ENCODE data around the gene SIGLEC7.

SIGLEC7 gene

DNA sequence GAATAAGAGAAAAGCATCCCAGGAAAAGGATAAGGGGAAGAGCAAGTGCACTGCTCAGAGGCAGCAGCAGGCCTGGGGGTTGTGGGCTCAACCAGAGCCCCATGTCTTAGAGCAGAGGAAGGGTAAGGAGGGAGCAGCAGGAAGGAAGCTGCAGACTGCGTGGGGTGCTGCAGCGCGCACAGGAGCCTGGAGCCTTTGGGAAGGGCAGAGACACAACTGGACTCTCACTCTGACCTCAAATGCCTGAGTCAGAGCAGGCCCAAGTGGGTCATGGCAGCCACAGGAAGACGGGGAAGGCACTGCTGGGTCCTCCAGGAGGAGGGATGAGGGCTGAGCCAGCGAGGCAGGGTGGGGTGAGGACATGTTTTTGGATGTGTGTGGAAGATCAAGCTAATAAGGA, 31.6 kb downstream of the SIGLEC7 start:
- DNase-seq, result no peak

DNA sequence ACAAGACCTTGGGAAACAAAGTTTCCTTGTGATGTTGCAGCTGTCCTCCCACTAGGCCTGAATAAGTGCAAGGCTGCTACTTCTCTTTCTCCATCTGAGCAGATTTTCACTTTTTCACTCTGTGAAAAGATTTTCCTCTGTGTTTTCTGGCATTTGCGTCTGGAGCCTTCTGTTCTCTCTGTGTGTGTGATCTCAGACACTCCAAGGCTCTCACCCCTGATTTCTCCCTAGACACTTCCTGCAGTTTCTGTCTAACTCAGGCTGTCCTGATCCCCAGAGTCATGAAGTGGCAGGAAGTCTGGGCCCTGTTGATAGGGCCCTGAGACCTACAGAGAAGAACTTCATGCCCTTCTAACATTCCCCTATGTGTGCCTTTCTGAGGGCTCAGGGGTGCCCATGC, 37.2 kb downstream of the SIGLEC7 start:
- no peak for DNase-seq

DNA sequence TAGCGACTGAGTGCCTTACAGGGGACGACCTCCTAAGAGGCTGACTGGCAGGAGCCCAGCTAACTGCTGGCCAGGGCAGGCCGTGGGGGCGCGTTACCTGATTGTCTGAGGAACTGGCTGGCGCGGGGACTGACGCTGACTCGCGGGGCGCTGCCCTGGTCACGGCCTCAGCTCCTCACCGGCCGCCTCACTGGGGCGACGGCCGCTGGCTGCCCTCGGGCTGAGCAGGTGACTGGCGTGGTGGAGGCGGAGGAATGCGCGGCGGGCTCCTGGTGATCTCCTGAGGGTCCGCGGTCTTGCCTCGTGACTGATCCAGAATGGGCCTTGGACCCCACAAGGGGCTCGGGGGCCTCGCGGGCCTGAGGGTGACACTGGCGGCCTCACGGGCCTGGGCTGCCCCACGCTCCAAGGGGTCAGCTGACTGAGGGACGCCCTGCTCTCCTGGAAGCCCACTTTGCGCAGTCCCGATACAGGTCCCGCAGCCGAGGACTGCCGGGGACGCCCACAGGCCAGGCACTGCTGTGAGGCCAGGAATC, 39.3 kb downstream of the SIGLEC7 start:
- DNase-seq, result no peak

DNA sequence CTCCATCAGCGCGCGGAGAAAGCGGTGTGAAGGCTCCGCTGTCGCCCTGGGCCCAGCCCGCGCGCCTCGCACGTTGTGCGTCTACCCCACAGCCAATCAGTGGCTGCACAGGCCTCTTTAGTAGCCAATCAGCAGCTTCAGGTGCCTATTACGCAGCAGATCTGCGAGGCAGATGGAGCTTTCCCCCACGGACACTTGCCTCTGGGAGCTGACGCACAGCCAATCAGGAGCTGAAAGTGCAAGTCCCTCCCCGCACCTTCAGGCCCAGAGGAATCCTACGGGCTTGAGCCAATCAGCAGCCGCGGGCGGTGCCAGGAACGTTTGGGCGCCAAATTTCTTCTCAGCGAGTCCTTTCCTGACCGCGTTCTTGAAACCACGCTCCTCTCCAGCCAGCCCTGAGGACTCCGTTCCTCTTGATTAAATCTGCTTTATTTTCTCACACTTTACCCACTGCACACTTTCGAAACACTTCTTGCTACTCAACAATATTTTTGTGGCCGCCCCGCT, 39.9 kb downstream of the SIGLEC7 start:
- no peak for DNase-seq

DNA sequence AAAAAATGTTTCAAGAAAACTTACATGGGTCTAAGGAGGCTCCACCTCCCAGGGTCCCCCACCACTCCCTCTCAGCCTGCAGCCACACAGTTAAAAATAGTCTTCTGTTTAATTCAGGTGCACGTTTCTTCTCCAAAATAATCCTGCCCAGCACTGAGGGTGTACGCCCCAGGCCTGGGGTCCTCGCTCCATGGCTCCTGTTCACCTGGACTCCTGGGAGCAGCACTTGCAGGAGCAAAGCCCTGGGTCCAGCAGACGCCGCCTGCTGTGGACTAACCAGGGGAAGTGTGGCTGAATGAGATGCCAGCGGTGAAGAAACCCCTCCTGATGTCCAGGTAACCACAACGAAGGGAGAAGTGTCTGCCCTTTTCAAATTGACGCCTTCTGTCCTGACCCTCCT, 41.5 kb downstream of the SIGLEC7 start:
- DNase-seq, result no peak

DNA sequence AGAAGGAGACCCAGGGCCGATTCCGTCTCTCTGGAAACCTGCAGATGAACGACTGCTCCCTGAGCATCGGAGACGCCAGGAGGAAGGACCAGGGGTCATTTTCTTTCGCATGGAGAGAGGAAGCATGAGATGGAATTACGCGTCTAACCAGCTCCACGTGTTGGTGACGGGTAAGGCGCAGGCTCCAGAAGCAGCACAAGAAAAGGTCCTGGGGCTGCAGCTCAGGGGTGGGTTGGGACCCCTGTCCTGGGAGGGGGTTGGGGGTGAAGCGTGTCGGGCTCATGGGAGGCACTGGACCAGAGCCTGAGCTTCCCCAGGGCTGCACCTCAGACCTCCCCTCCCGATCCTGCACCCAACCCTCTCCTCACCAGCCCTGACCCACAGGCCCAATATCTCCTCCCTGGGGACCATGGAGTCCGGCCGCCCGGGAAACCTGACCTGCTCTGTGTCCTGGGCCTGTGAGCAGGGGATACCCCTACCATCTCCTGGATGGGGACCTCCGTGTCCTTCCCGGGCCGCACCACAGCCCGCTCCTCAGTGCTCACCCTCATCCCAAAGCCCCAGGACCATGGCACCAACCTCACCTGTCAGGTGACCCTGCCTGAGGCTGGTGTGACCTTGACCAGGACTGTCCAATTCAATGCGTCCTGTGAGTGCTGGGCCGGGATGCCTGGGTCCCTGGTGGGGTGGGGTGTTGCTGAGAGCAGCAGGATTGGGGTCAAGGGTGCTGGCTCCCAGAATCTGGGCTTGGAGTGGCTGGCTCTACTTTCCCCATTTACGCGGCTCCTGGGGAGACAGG, 43.2 kb downstream of the SIGLEC7 start:
- no peak for DNase-seq

DNA sequence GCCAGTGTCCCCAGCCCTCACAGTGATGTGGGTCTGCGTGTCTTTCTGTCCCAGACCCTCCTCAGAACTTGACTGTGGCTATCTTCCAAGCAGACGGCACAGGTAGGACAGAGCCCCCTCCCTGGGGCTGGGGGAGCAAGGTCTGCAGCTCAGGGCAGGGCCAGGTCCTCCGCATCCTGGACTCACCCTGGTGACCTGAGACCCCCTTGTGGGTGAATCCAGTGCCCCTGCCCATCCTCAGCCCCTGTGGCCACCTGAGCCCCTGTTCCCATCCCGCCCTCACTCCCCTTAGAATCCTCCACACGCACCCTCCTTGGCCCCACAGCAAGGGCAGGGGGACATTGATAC, 43.7 kb downstream of the SIGLEC7 start:
- no peak for DNase-seq

DNA sequence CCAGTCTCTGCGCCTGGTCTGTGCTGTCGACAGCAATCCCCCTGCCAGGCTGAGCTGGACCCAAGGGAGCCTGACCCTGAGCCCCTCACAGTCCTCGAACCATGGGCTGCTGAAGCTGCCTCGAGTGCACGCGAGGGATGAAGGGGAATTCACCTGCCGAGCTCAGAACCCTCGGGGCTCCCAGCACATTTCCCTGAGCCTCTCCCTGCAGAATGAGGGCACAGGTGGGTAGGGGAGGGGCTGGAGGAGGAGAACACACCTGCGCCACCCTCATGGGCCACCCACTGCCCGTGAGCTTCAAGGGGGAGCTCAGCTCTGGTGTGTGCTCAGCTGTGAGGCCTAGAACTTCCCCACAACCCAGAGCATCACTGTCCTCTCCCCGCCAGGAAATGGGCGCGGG, 44.2 kb downstream of the SIGLEC7 start:
- DNase-seq, result no peak

DNA sequence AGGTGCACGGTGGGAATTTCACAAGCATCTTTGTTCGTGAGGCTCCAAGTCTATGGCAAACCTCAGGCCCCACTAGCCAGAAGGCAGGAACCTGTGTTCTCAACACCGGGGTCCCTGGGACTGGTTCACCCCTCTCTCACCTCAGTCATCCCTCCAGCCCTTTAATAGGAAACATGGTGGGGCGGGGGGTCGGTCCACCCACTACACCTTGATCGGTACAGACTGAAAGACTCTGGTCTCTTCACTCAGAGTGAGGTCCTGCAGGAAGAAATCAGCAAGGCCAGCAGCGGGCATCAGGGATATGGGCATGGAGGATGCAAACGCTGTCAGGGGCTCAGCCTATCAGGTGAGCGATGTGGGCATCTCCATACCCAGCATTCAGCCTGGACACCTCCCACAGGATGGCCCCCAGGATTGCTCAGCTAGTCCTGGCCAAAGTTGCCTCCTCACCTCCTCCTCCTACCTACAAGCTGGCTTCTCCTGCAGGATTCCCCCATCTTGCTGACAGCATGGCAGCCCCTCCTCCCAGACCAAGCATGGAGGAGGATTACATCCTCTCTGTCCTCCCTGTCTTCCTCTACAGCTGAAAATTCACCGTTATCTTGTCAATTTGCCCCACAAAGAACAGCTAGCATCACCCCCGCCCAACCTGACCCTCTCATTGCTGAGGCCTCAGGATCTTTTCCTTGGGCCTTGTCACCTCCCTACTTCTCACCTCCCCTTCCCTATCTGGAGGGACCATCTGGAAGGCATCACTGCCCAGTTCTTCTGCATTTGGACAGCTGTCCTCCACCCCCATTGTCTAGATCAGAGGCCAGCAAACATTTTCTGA, 45.5 kb downstream of the SIGLEC7 start:
- no peak for DNase-seq

DNA sequence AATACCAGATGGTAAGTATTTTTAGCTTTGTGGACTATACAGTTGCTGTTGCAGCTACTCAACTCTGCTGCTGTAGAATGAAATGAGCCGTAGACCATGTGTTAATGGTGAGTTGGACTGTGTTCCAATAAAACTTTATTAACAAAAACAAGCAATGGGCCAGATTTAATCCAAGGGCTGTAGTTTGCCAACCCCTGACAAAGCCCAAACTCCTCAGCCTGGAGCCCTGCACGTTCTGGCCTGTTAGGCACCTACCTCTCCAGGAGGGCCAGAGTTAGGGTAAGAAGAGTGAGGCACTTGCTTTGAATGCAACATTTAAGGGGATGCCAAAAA, 46.1 kb downstream of the SIGLEC7 start:
- DNase-seq, result no peak

DNA sequence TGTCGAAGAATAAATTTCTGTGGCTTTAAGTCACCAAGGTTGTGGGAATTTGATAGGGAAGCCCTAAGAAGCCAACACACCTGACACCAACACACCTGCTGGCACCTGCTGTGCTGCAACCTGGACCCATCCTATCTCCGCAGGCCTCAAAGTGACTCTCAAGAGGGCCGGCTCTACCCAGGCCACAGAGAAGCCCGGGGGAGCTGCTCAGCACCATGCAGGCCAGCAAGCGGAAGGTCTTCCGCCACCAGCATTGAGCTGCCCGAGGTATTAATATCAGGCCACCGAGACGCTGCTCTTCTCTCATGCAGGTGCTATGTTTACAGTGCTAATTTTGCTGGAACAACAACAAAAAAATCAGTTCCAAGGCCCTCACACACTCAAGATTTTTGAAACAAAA, 50.6 kb downstream of the SIGLEC7 start:
- DNase-seq, result no peak

DNA sequence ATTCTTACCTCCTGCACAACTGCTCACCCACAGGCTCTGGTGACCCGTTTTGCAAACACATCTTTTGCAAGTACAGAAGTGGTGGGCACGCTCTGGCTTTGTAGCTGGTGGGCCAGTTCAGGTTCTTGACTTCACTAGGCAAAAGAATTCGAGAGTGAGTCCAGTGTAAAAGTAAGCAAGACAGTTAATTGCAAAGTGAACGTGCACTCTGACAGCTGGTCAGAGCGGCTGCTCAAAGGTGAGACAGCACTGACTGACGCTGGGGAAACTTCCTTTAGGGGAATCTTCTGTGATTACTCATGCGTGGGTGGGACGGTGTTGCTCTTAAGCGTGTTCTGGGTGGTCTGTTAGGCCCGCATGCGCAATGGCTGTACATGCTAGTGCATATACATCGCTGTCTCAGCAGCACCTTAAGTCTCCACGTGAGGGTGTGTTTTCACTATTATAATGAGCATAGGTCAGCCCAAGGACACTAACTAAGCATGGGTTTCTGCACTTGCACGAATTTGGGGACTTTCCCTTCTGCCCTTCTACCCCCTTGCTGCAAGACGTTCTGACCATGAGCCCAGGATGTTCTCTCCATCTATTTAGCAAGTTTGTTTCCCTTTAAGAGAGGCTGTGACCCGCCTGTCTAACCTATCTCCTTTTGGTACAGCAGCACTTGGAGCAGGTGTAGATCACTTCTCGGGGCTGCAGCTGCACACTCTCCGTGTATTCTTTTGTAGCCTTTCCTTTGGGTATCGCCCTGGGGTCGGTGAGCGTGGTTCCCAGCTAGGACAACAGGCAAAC, 52.6 kb downstream of the SIGLEC7 start:
- DNase-seq, result no peak

DNA sequence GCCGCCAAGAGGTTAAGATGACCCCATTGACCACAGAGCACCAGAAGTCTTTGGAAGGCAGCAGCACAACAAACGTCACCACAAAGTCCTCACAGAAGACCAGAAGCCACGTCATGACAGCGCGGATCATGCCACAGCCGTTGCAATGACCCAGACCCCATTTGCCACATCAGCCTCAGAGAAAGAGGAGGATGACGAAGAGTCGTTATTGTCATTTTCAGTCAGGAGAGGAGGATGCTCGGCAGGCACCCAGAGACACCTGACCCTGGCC, 53.1 kb downstream of the SIGLEC7 start:
- no peak for DNase-seq

DNA sequence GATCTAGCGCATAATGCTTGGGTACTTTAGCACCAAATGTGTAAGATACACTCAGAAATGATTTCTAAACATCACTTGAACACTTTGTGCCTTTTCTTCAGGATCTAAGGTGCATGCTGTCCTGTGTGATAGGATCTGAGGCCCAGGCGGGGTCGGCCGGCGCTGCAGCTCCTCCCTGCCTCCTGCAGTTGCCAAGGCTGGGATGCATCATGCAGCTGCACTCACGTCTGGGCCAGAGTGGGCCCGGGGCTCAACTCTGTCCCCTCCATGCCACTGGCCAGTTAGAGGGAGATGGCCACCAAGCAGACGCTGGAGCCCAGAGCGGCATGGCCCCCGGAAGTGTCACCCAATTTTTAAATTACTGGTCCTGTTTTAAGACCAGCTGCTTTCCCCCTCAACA, 53.5 kb downstream of the SIGLEC7 start:
- no peak for DNase-seq

DNA sequence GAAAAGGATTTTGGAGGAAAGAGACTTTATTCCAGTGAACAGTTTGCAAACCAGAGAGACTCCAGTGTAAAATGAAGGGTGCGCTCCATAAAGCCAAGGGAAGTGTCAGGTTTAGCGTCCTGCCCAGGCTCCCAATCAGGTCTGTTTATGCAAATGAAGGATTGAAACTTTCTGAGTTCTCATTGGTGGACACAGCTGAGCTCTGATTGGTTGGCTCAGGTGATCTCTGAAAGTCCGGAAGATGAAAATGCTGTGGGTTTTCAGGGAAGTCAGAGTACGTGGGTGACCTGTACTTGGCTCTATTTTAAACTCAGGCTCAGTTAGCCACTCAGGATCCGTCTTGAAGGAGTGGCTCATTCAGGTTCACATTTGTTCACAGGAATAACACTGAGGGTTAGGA, 54.1 kb downstream of the SIGLEC7 start:
- DNase-seq, result no peak

DNA sequence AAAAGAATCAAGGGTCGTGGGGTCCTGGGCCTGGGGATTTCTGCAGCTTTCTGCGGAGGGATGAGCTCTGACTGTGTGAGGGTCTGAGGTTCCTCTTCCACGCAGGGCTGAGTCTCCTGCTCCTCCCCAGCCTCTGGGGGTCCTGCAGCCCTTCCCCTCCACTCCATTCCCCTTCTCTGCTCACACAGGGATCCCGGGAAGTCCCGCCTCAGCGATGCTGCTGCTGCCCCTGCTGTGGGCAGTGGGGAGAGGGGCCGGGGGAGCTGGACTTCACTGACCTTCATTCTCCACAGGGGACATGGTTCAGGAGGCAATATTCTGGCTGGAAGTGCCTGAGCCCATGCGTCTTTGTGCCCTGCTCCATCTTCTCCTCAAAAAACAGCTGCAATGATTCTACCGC, 56.5 kb downstream of the SIGLEC7 start:
- no peak for DNase-seq

DNA sequence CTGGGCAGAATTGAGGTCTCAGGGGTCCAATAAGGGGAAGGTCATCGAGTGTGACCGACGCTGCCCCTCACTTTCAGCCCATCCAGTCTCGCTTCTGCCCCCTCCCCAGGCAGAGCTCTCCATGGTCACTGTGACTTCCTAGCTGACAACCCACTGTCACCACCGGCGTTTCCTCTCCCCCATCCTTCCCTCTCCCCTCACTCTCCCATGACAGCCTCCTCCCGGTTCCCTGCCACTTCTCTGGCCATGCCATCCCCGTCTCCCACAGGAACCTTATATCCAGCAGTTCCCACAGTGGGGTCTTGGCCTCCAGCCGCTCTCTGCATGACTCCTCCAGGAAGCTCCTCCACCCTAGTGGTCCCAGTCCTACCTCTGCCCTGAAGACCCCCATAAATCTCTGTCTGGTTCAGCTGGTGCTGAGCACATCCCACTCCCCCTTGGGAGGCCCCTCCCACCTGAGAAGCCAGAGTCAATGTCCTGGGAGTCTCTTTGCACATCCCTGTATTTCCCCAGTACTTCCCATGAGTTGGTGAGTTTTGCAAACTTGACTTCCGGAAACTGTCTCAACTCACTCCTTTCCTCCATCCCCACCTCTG, 58.1 kb downstream of the SIGLEC7 start:
- no peak for DNase-seq

DNA sequence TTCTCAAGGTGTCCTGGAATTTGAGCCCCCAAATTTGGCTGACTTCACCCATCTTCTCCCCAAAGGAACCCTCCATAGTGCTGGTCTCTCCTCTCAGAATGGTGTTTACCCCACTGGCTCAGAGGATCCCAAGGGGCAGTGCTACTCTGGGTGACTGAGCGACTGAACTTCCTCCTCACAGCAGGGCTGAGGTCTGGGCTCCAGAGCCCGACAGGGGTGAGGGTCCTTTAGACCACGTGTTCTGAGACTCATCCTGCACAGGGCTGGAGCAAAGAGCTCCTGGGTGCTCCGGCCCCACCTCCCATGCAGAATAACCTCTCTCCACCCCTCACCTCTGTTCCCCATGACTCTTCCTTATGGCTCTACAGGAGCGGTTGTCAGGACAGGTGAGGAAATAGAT, 59.6 kb downstream of the SIGLEC7 start:
- no peak for DNase-seq

Measured in fibroblast of skin of right biceps (primary cell).